ENCODE measurements around the gene RIPOR2.
"Not testable (repeated sequence)": the region's sequence is repeated elsewhere in the genome, so short reads cannot be mapped to it uniquely, and the experiment has no call there.

Gene RIPOR2

DNA sequence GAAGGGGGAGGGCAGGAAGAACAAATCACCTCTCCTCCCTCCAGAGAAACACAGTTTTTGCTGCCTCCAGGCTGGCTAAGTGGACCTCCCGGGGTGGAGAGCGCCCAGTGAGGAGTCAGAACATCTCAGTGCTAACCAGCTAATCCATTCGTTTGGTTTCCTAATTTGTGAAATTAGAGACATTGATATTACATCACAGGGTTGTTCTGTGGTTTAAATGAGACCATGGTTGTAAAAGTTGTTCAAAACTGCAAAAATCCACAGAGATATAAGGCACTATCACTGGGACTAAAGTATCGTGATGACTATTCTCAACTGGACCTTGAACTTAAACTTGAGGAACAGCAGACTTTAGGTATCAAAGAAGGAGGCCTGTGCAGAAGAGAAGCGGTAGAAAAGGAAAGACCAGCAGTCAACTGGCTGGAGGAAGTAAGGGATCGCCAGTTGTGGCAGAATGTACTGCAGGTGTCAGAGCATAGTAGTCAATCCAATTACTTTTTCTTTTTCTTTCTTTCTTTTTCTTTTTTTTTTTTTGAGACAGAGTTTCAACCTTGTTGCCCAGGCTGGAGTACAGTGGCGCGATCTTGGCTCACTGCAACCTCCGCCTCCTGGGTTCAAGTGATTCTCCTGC is 33.9 kb downstream of the RIPOR2 start:
- DNase-seq: no peak

DNA sequence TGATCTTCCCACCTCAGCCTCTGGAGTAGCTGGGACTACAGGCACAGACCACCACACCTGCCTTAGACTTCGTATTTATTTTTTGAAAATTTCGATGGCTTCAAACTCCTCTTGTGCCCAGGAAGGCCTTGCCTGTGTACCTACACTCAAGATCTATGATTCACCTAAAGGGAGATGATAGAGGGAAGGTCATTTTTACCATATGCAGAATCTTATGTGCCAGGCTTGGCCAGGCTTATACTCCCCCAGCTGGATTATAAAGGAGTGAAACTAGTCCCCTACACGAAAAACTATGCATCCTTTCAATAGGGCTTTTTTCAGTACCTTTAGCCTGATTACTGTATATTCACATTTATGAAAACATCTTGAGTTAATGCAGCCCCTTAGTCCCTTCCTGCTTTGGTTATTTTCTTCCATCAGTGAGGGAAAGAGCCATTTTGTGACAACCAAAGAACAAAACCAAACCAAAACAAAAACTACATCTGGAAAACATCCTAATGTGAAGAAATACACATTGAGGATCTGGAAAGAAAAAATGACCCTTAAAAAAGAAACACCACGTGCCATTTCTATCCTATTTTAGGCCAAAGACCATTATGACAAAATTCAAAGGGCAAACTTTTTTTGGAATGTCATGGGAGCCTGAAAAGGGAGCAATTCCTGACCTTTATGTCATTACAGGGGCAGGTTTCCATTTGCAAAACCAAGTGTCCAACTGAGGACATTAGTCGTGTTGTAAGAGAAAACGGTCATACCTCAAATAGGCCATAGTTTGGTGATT is 34.7 kb downstream of the RIPOR2 start:
- no peak for DNase-seq

DNA sequence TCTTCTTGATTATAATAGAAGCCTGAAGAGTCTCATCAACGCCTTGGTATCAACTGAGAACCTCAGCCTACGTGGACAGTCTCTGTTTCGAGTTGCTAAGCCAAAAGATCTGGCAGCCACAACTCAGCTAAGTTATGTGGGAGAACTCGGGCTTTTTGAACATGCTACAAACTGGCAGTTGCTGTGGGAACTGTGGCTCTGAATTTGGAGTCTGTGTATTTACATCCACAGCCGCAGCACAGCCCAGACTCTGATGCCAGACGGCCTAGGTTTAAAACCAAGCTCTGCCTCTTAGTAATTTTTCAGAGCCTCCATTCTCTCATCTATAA is 35.8 kb downstream of the RIPOR2 start:
- peak; percentile 20 for DNase-seq

DNA sequence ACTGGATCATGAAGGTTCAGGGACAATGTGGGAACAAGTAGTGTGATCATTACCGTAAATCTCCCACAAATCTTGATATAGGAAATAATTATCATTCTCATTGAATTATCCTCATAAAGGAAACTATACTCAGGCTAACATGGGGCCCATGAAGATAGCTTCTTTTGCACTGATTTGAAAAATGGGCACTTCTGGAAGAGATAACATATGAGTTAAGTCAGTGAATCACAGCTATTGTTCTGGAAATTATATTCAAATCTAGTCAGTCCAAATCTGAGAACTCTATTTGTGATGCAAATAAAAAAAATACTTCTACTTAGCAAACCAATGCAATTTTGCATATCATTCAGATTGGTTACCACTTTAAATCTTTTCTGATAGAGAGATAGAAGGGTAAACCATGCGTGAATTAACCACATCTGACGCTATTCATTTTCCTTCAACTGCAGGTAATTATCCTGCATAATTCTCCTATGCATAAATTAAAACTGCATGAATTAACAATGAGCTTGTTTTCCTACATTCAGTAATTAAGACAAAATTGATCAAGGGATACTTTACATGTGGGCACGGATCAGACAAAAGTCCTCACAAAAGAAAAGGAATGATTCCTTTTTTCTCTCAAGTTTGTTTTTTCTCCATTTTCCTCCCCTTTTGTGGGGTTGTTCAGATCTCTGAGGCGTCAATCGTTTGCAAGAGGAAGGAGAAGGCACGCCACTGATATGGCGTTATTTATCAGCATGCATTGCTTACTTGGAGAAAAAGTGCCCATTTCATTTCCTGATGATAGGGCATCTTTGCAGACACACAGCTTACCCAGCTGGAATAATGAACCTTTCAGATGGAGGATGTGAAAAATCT is 36.4 kb downstream of the RIPOR2 start:
- DNase-seq: no peak

DNA sequence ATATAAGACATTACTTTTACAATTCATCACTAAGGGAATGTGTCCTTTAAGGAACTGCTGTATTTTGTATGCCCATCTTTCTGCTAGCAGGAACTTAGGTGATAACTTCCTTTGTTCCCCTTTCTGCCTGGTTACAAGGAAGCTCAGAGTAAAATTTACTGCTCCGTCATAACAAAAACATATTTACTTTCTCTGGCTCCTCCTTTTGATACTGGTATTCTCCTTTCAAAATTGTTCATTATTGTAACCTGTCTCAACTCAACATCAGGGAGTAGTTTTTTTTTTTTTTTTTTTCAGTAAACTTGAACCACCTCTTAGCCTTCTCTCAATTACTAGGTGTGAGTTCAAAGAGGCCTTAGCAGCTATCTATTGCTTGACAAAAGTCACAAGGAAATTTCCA is 37.1 kb downstream of the RIPOR2 start:
- DNase-seq: no peak

DNA sequence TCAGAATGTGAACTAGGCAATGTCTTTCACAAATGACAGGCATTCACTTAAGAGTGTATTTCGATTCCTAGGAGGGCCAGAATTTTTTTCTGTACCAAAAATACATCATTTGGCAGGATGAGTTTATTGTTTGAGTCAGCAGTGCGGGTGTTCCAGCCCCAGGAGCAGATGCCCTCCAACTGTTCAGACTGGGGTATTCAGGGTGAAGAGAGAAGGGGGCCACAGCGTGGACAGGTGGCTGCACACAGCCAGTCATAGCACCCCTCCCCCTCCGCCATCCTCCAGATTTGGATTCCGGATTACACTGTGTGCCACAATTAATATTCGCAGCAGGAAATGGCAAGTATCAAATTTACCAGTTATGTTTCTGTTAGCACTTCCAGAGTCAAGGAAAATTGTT is 38.6 kb downstream of the RIPOR2 start:
- peak; percentile 48 for DNase-seq

DNA sequence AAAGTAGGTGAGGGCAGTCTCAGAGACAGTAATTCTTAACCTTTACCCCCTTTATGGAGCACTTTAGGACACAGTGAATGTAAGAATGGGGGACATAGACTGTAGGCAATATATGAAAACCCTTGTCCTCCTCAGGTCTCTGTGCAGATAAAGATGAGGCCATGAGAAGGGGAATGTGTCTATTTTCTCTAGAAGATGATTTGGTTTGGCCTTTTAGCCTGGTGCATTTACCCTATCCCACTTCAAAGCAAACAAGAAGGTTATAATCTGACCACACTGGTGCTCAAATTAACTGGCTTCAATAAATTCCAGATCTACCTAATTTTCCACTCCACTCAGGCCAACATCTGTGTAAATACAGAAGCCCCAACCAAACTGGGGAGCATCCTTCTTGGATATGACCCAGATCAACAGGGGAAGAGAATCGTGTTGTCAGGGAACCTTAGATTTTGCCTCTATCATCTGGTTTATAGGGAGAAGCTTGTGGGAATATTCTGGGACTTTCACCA is 42.4 kb downstream of the RIPOR2 start:
- DNase-seq: no peak

DNA sequence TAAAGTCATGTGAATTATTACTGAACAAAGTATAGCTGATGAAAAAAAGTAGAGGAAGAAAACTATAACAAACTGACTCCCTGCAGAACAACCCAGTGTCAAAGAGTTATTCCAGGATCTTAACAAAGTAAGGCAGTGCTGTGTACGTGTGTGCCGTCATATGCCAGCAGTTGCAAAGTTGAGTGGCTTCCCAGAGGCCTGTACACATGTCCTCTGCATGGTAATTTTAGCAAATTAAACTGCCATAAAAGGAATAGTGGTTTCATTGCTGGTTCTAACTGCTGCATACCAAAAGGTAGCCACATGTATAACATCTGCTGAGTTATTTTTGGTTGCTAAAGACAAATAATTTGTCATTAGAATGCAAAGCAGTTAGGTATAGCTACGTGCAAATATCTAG is 44.8 kb downstream of the RIPOR2 start:
- DNase-seq: peak; percentile 41

DNA sequence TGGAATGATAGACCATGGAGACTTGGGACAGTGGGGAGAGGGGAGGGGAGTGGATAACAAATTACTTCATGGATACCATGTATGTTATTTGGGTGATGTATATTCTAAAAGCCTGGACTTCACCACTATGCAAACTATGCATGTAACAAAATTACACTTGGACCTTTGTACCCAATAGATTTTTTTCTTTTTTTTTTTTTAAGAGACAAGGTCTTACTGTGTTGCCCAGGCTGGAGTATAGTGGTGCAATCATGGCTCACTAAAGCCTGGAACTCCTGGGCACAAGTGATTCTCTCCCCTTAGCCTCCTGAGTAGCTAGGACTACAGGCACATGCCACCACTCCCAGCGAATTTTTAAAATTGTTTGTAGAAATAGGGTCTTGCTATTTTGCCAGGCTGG is 45.3 kb downstream of the RIPOR2 start:
- DNase-seq: no peak

DNA sequence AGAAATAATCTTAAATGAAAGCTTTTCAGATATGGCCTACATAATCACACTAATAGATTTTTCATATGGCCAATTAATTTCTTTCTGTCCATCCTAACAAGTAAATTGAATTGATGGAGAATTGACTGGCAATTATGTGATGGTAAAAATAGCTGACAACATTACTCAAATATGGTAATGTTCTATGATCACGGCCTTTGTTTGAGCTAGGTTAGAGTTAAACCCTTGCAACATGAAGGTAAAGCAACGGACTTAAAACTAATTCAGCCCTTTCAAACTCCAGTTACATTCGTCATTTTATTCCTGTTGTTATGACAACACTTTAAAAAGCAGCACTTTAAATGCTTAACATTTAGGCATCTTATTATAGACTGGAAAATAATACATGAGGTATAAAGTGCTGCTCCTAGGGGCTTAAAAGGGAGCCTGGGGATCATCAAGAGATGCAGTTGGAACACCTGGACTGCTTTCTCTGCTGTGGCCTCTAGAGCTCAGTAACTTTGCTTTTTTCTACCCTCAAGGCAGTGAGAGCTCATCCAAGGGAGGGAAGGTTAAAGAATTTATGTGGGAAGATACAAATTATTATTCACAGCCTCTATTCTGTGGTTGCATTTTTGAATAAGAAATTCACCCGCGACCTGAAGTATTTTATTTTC is 46.9 kb downstream of the RIPOR2 start:
- no peak for DNase-seq

DNA sequence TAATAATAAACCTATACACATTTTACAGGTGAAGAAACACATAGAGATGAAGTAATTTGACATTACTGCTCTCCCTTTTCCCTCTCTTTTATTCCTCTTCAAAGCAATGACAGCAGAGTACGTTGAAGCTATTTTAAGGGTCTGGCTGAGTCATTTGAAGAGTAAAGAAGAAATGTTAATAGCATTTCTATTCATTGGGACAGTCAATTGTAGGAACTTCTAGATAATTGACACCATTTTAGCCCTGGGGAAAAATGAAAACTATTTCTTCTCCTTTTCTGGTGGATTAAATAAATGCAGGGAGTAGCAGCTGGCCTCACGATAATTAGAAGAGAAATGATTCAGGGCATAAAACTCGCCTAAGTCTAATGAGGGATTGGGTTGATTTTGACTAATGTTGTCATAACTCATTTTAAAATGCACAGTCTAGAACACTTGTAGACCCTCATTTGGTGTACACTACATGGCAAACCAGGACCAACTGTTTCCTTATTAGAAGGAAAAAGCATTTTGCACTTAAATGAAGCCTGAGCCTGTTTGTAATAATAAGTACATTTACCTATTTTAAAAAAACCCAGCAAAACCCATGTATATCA is 48.1 kb downstream of the RIPOR2 start:
- DNase-seq: peak; percentile 13

DNA sequence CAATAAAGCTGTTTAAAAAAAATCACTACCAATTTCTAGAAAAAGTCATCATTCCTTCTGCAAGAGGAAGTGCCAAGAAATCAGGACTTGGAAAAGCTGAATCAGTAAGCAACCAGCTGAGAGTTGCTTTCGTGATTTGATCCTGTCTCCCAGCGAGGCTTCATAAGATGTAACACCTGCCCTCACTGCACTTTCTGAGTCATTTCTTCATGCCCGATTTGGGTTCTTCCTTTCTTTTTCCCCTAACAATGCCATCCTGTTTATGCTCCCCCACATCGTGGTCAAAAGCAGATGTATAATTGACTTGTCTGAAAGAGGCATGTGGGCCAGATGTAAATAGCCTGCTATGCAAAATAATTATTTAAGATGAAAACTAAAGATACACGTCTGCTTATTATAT is 52.1 kb downstream of the RIPOR2 start:
- DNase-seq: no peak

DNA sequence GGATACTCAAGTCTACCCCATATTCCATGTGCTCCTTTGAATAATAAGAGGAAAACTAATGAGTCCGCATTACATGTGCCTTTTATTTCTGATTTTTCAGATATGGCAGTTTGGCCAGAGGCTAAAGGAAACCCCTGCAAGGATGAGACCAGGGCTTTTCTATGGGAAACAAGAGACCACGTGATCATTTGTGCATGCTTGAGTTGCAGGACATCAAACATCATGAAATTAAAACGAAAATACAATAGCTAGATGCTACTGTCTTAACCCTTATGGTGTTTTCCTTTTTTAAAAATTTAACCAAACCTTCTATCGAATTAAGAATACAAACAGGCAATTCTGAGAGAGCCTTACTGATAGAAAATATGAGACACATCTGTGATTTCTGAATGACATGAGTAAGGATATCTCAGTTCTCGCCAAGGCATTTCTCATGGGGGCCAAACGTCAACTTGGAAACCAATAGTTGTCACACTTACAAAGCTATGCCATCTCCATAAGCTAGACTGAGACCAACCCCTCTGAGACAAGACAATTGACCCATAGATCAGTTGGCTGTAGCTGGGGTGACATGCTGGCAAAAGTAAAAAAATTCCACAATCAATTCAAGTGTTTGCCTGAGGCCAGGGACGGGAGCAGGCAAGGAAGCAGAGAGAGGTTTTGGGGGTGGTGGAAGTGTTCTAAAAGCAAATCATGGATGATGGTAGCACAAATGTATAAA is 52.8 kb downstream of the RIPOR2 start:
- no peak for DNase-seq

DNA sequence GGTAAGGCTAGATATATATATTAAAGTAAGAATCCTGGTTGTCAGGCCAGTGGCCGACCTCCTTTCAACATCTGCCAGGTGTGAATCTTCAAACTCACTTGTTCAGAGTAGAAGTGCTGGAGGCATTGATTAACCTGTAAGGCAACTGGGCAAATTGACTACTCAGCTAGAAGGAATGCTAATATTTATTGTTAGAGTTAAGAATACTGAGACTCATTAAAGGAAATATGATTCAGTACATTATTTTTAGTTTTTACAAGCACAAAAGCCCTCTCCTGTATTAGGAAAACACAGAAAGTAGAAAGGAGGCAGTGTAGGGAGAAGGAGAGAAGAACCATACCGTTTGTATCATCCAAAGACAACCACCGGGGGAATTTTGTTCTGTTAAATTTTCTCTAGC is 53.5 kb downstream of the RIPOR2 start:
- no peak for DNase-seq

DNA sequence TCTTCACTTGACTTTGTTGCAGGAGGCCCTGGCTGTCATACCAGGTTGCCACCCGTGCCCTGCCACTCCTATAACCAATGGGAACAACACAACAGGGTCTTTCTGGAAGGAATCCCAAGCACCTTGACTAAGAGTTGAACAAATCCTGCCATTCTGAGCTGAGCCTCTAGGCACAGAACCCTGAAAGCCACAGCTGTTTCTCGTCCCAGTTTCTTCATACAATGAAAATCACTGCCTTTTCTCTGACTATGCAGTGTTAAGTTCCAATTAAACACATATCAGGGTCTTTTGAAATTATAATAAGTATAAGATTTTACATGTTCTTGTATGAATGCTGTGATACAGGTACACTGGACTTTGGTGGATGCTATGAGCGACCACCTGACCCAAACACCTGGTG is 54.4 kb downstream of the RIPOR2 start:
- DNase-seq: no peak

DNA sequence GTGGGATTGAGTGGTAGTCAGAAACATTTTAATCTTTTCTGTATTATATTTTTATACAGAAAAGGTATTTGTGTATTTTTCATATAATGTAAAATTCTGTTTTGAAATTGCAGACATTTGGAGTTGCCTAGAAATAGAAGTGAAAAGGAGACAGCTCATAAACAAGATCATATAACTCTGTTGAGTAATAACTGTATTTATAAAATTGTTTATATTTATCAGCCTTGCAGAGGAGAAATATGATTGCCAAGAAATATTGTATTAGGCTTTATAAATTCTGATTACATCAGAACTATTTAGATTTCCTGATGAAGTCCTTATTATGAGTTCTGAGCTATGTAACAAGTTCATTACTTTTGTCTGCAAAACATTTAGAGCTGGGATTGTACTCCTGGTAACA is 55.3 kb downstream of the RIPOR2 start:
- no peak for DNase-seq

DNA sequence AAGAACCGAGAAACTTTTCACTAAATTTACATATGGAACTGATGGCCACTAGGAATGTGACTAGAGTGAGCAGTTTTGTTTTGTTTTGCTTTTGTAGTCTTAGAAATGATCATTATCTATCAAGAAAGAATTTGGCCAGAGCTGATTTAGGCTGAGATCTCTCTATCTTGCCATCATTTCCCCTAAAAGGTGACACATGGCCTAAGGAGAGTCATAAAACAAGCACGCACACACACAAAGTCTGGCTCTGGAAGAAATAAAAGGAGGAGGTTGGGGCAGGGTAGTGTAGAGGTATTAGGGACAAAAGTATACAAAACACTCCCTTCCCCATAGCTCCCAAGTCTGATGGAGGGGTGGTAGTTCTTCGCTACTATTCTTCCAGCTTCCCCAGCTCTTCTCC is 56.4 kb downstream of the RIPOR2 start:
- no peak for DNase-seq

DNA sequence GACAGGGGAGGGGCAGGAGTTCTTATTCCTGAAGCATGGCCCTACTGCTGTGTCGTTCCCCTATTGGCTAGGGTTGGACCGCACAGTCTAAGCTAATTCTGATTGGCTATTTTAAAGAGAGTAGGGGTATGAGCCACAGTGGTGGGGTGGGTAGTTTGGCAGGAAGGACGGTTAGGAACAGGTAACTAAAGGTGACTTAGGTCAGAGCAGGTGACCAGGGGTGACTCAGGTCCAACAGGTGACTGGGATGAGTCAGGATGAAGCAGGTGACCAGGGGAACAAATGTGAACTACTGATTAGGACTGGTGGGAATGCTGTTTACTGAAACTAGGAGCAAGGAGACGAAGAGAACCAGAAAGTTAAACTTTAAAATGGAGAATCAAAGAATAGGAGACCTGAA is 58.0 kb downstream of the RIPOR2 start:
- DNase-seq: not testable (repeated sequence)

DNA sequence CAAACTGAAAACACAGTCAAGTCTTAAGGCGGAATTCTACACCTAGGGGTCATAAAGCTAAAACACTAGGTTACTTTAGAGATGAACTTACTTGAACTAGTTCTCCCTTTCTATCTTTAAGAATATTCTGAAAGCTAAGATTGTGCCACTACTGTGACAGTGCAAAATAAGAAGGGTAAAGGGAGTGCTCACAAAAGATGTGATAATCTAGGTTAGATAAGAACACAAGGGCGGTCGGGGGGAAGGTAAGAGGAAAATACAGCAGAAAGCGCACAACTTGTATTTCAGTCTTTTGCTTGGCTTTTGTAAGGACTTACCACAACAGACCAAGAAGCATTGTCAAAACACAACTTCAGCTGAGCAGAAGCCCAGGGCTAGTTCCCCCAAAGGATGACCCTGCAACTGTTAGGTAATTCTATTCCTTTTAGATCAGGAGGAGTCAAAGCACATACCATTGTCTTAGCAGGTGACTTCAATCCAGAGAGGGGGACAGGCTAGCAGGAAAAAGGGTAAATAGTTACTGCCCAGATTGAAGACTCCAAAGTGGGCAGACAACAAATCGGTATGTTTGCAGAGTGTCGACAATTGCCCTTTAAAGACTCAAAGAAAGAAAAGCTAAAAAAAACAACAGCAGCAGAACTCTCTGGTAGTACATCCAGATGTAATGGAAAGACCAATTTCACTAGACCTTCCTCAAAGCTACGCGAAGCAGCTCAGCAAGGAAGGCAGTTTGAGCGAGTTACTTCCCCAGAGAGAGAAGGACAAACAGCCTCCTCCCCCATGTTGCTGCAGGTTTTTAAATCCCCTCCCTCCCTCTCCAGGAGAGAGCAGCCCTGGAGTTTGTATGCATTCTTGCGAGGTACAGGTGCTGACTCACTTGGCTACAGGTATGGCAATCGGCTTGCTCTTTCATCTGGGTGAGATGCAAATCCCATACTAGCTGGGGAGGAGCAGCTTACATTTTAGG is 59.0 kb downstream of the RIPOR2 start:
- DNase-seq: no peak

DNA sequence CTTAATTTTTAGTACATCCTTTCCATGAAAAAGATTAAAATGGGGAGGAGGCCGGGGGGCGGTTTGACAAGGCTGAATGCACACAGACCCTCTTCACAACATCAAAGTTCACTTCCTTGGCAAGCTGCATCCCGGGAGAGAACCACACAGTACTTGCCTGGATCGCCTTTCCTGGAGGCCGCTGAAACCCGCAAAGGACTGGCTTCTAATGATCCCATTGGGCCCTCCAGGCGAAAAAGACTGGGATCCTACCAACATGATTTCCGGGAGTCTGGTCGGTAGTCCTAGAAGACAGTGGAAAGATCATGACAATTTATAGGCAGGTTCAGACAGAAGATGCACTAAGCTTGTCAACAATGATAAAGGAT is 60.2 kb downstream of the RIPOR2 start:
- no peak for DNase-seq

All from NCI-H1694 treated with DMSO at 0.1 percent for 48 hours (cell line).